ENCODE measurements around the gene PLEKHM1.
A peak's percentile ranks its signal among the peaks of the same experiment; 100 is the strongest.
"Not testable (repeated sequence)": the region's sequence is repeated elsewhere in the genome, so short reads cannot be mapped to it uniquely, and the experiment has no call there.

Gene PLEKHM1

GRCh38 chr17:45441526-45442310 lies 48.8 kb downstream of the PLEKHM1 start:
- no peak for DNase-seq (ENCODE audit: low read depth)

DNA sequence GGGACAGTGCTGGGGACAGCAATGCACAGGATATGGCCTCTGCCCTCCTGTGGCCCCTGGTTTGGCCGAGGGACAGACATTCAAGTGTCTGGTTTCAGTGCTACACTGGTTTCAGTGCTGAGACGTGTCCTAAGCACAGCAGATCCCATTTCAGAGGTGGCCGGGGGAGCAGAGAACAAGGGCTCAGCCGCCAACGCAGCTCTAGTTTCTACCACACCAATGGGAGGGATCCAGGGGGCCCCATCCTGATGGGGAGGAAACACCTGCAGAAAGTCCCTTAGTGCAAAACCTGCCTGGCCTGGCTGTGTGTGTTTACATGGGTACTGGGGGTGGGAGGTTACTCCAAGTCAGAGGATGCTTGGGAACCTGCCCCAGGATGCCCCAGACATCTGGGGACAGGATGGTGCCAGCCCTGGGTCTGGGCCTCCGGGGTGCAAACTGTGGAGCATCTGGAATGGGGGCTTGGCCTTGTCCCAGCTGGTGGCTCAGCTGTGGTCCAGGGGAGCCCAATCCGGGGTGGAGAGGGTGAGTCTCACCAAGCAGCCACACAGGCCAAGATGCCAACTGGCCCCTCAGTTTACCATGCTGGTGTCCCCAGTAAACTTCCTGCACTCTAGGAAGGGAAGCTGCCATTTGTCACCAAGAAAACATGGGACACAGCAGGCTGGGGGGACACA lies 49.5 kb downstream of the PLEKHM1 start:
- DNase-seq (ENCODE audit: low read depth) = not testable (repeated sequence)

DNA sequence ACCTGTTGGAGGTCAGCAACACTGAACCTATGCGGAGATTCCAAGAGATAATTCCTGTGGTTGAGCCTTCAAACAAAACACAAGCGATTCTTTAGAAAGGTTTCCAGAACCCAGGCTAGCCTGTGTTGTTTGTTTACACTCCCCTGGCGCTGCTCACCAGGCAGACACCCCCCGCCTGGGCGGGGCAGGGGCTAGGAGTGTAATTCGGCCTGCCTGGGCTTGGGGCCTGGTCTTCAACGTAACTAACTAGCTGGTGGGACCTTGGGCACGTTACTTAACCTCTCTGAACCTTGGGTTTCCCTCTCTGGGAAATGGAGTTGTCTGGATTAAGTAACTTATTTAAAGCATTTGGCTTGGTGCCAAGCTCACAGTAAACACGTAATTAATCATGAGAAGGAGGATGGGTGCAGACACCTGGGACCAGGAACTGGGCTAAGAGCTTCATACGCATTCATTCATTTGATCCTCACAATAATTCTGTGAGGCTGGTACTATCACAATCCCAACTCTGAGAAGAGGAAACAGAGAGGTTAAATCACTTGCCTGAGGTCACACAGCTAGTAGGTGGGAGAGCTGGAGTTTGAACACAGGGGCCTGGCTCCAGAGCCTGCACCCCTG lies 50.3 kb downstream of the PLEKHM1 start:
- DNase-seq (ENCODE audit: low read depth) = no peak

DNA sequence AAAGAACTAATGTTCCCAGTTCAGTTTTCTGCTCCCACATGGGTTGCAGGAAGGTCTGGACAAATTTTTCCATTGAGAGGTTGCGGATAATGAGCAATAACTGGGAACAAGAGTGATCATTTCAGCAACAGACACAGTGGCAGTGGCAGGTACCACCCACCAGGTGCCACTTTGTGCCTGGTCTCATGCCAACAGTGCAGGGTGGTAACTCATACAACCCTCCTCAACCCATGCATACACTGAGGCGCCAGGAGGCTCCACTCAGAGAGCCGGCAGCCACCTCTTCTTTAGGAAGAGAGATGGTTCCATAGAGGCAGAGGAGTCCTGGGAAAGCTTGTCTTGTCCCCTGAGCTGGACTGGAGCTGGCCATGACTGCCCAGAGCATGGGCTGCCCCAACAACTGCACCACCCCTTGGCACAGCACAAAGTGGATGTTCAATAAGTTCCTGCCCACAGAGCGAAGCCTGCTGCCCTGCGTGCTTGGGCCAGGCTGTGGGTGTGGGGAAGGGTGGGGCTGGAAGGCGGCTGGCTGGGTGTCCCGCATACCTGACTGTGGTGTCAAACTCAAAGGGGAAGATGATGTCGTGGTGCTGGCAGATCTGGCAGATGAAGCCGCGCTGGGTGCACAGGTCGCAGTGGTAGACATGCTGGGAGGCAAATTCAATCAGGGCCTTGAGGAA lies 51.5 kb downstream of the PLEKHM1 start:
- no peak for DNase-seq (ENCODE audit: low read depth)

GRCh38 chr17:45437465-45438283 lies 52.8 kb downstream of the PLEKHM1 start:
- no peak for DNase-seq (ENCODE audit: low read depth)

DNA sequence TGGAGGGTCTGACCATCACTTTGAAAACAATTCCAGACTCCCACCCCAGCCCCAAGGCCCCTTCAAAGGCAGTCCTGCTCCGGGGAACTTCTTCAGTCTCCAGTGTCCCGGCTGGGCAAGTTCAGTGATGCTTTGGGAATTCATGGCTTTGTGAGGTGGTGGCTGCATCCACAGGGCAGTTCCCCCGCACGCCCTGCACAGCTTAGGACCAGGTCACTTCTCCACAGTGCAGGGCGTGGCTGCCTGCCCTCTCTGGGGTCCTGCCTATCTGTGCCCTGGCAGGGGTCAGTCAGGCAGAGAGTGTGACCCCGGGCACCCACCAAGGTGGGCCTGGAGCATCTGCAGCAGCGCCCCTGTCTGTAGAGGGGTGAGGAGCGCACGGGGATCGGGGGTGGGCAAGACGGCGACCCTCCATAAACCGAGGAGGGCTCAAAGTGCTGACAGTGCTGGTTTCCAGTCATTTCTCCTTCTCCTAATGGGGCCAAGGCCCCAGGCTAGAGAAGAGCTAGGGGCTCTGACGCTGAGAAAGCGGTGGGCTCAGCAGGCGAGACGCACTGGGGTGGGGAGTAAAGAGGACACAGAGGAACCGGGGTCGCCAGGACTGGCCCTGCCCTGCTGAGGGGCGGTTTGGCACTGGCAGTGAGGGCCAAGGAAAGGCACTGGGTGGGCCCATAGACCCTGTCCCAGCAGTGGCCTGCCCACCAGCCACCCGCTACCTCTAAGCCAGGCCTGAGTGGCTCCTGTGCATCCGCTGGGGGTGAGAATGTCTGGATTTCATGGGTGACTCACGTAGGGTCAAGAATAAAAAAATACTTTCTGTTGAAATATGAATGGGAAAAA lies 53.7 kb downstream of the PLEKHM1 start:
- DNase-seq (ENCODE audit: low read depth) = no peak

GRCh38 chr17:45436161-45436560 lies 54.4 kb downstream of the PLEKHM1 start:
- no peak for DNase-seq (ENCODE audit: low read depth)

- no peak for DNase-seq (ENCODE audit: low read depth)
Measured at GRCh38 chr17:45435481-45435880, 55.0 kb downstream of the PLEKHM1 start.

GRCh38 chr17:45433159-45433535 lies 57.4 kb downstream of the PLEKHM1 start:
- no peak for DNase-seq (ENCODE audit: low read depth)

GRCh38 chr17:45432405-45433158 lies 57.9 kb downstream of the PLEKHM1 start, which contains the start of gene ARHGAP27:
TSS of gene ARHGAP27 (minus strand) at chr17:45432870. CDS start at chr17:45430279, 2,591 bp downstream.
- no peak for DNase-seq (ENCODE audit: low read depth)

GRCh38 chr17:45431531-45432404 lies 58.8 kb downstream of the PLEKHM1 start:
- DNase-seq (ENCODE audit: low read depth) = peak; percentile 19

GRCh38 chr17:45430738-45431530 lies 59.6 kb downstream of the PLEKHM1 start:
- no peak for DNase-seq (ENCODE audit: low read depth)

DNA sequence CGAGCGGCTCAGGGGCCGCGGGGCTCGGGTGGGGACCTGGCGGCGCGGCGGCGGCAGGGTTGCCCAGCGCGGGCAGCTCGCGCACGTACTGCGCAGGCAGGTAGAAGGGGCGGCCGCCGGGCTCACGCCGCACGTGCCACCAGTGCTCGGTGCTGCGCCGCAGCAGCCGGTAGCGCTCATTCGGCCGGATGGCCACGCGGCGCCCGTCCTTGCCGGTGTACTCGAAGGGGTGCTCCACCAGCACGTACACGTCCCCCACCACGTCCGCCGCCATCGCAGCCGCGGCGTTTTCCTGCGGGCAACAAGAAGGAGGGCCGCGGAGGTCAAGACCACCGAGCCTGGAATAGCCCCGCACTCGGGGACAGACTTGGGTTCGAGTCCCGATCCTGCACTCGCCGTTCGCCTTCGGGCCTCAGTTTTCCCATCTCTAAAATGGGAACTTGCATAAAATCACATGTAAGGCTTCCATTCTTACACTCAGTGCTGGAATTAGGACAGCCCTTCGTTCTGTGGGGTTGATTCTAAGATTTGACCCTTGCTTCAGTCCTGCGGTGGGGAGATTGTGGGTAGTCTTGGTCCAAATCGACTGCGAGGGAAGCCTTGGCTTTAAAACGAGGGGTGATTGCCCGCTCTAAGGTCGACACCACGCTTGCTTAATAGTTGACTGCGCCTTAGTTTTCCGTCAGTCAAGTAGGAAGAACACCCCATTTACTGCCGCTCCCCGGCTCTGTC lies 60.3 kb downstream of the PLEKHM1 start:
- no peak for DNase-seq (ENCODE audit: low read depth)

- no peak for DNase-seq (ENCODE audit: low read depth)
Measured at GRCh38 chr17:45429339-45430005, 61.0 kb downstream of the PLEKHM1 start.

DNA sequence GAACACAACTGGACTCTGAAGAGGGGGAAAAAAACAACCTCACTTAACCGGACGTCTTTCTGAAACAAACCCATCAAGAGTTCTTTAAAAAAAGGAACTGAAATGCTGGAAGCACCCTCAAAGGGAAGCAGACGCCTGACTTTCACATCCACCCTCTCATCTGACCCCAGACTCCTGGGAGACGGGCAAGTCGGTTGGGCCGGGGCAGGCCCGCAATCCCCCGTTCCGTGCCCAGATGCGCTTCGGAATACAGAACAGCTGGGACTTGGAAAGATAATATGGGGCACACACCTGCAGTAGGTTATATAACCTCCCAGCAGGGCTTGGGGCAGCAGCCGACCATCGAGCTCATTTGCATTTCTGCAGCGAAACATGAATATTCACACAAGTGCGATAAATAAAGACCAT lies 61.6 kb downstream of the PLEKHM1 start:
- DNase-seq (ENCODE audit: low read depth) = no peak

- peak; percentile 17 for DNase-seq (ENCODE audit: low read depth)
Measured at GRCh38 chr17:45428050-45428617, 62.4 kb downstream of the PLEKHM1 start.

Measured in stromal cell of bone marrow (primary cell).